ENCODE data around the gene EFR3B. TPM values are rescaled to one million over a fixed set of nuclear protein-coding genes. Genes with fewer than 3 reads are reported as not detected.
A peak's percentile ranks its signal among the peaks of the same experiment; 100 is the strongest.

EFR3B gene
- total RNA-seq, 1 experiment from 2014 or later: 7.0 TPM

GRCh38 chr2:25109822-25110221, 67.9 kb downstream of the EFR3B start:
- TF ChIP-seq CTCF (conservative IDR thresholded peaks at IDR 0.05): no peak
- Mint-ChIP-seq H3K27ac (no peak overlapping the region; a peak in 1 of 7 replicates), H3K27me3 (ENCODE audit: low read depth) (no peaks in the 10 kb centered on the region; the same call in 1 of the 2 replicates), H3K4me3 (no peak overlapping the region), H3K4me1 (peaks cover 14 to 23% of the 10 kb centered on the region in 2 experiments), H3K9me3 (no peaks in the 10 kb centered on the region), H3K36me3 (ENCODE audit: insufficient read depth in 1 of 3, low read depth in 3 of 3) (0 out of 7 replicates have a peak, but pooled peaks cover 0 to 2% (median 0%) of the 10 kb centered on the region in 3 experiments)
- no CpG with 5 or more reads among the region's 9 CpGs for WGBS (ENCODE audit: extremely low coverage, insufficient read length, low lambda C conversion rate)
- no peak for DNase-seq
- H3K9me3 ChIP-seq (ENCODE audit: control insufficient read depth, low read depth, low read length): no peaks in the 10 kb centered on the region
- H3T11ph ChIP-seq (ENCODE audit: low read length): no peak overlapping the region
- H2AFZ ChIP-seq (ENCODE audit: low read length): no peak overlapping the region
- no peaks in the 10 kb centered on the region for H3K23me2 ChIP-seq (ENCODE audit: insufficient read length, low read depth, low read length, poor library complexity, severe bottlenecking)
- no peaks in the 10 kb centered on the region for H3K4me1 ChIP-seq (ENCODE audit: insufficient read depth, low read length)
- H3K18ac ChIP-seq (ENCODE audit: insufficient read length, low read depth, low read length): no peak overlapping the region
- no peak overlapping the region for H3K9ac ChIP-seq (ENCODE audit: extremely low read depth, insufficient read length, low read length)
- no peak overlapping the region for H3K4me2 ChIP-seq (ENCODE audit: insufficient read depth, insufficient read length, low read length)
- no peak overlapping the region for H4K8ac ChIP-seq (replicated peaks; ENCODE audit: insufficient read length, low read depth, low read length)
- no peaks in the 10 kb centered on the region for H3K79me1 ChIP-seq (ENCODE audit: insufficient read depth, low read depth, low read length, poor library complexity, severe bottlenecking)
- H4K91ac ChIP-seq (ENCODE audit: insufficient read length, low read depth, low read length): no peak overlapping the region
- no peaks in the 10 kb centered on the region for H4K20me1 ChIP-seq (ENCODE audit: control insufficient read depth, insufficient read depth, insufficient read length)
- no peak overlapping the region for H3K27ac ChIP-seq (ENCODE audit: insufficient read length, low read depth, low read length)
- H2BK120ac ChIP-seq (ENCODE audit: low read depth, low read length, poor library complexity, severe bottlenecking): no peak overlapping the region
- H2BK5ac ChIP-seq (ENCODE audit: insufficient read length, low read length): no peak overlapping the region
- no peaks in the 10 kb centered on the region for H3K79me2 ChIP-seq (ENCODE audit: insufficient read depth, low read length)
- H4K5ac ChIP-seq (ENCODE audit: insufficient read length, low read depth, low read length): no peak overlapping the region
- H2BK12ac ChIP-seq (ENCODE audit: insufficient read length, low read depth, low read length): no peak overlapping the region
- no peak overlapping the region for H2BK20ac ChIP-seq (ENCODE audit: low read depth, low read length, poor library complexity, severe bottlenecking)
- H2BK15ac ChIP-seq (ENCODE audit: low read depth, low read length): no peak overlapping the region
- no peak overlapping the region for H3K4ac ChIP-seq (ENCODE audit: low read depth, low read length)
- H3K14ac ChIP-seq (ENCODE audit: insufficient read depth, low read length): peak overlapping the region; percentile 39; the same call in 1 of the 2 replicates
- no peaks in the 10 kb centered on the region for H3K27me3 ChIP-seq (ENCODE audit: insufficient read depth, low read length)
- H3K56ac ChIP-seq (ENCODE audit: insufficient read length, low read depth, low read length): no peak overlapping the region
- no peak overlapping the region for H3K23ac ChIP-seq (ENCODE audit: insufficient read length, low read depth, low read length)
- H2AK5ac ChIP-seq (ENCODE audit: insufficient read length, low read length): no peak overlapping the region
